Adrenal gland (tissue), 5 donors: ENCODE data around the gene SORCS3.

ENCODE experiments used
- CTCF ChIP-seq, 6 experiments: fragments of 450-650 bp in 4 of 6; fragments of 200-600 bp in 2 of 6; sonication (generic) in 1 of 6; IDR thresholded peaks; 1 replicate in 5 of 6; 2 replicates in 1 of 6; pipeline versions ENCODE4 v1.5.1 to v1.8.0; 2016 to 2021; ENCODE audit warnings: antibody characterized with exemption in 6 of 6, mild to moderate bottlenecking in 2 of 6, moderate library complexity in 1 of 6
- POLR2A ChIP-seq, 2 donors: fragments of 450-650 bp; IDR thresholded peaks; one replicate each; pipeline ENCODE4 v1.6.1; 2017; ENCODE audit warnings: antibody characterized with exemption in 2 of 2, mild to moderate bottlenecking in 2 of 2, moderate library complexity in 1 of 2
- donor health status: DM: no; HTN: no; CAD: no.

GRCh38 chr10:104809288-104810090 is 168.4 kb downstream of the SORCS3 start:
- TF ChIP-seq CTCF (IDR thresholded peaks at IDR 0.05) (no peak), POLR2A (IDR thresholded peaks at IDR 0.05) (no peak)
